ENCODE results near the gene FAM110C. TPM values are rescaled to one million over a fixed set of nuclear protein-coding genes. Genes with fewer than 3 reads are reported as not detected.

Gene FAM110C
- total RNA-seq, 1 donor from 2014 or later = 4.2 TPM

- Mint-ChIP-seq H3K27me3 (peaks cover 50% of the 10 kb centered on the region), H3K4me1 (ENCODE audit: low read depth) (peaks cover 19% of the 10 kb centered on the region), H3K9me3 (ENCODE audit: low read depth) (no peaks in the 10 kb centered on the region), H3K27ac (peak overlapping the region; percentile 95), H3K36me3 (ENCODE audit: insufficient read depth) (no peaks in the 10 kb centered on the region), H3K4me3 (ENCODE audit: low read depth) (peak overlapping the region; percentile 85)
- no peak for DNase-seq (ENCODE audit: low spot score, unreplicated experiment)
- TF ChIP-seq CTCF (IDR thresholded peaks at IDR 0.05; ENCODE audit: unreplicated experiment) = no peak
Observed at GRCh38 chr2:47346-47725, 1.0 kb upstream of the FAM110C start.

- H3K36me3 Mint-ChIP-seq (ENCODE audit: insufficient read depth) = peaks cover 3% of the 10 kb centered on the region
- peak; percentile 21 for TF ChIP-seq CTCF (IDR thresholded peaks at IDR 0.05; ENCODE audit: unreplicated experiment)
- H3K9me3 Mint-ChIP-seq (ENCODE audit: low read depth) = no peaks in the 10 kb centered on the region
- peaks cover 50% of the 10 kb centered on the region for H3K27me3 Mint-ChIP-seq
- no peak overlapping the region for H3K27ac Mint-ChIP-seq
- H3K4me1 Mint-ChIP-seq (ENCODE audit: low read depth) = peaks cover 20% of the 10 kb centered on the region
- DNase-seq (ENCODE audit: low spot score, unreplicated experiment) = peak; percentile 20
- peak overlapping the region; percentile 85 for H3K4me3 Mint-ChIP-seq (ENCODE audit: low read depth)
Observed at GRCh38 chr2:46131-46470, 204 bp downstream of the FAM110C start.

GRCh38 chr2:45342-46130, 769 bp downstream of the FAM110C start:
- no peak for DNase-seq (ENCODE audit: low spot score, unreplicated experiment)
- Mint-ChIP-seq H3K9me3 (ENCODE audit: low read depth) (no peaks in the 10 kb centered on the region), H3K36me3 (ENCODE audit: insufficient read depth) (peaks cover 3% of the 10 kb centered on the region), H3K27ac (peak overlapping the region; percentile 89), H3K27me3 (peaks cover 47% of the 10 kb centered on the region), H3K4me1 (ENCODE audit: low read depth) (peaks cover 20% of the 10 kb centered on the region), H3K4me3 (ENCODE audit: low read depth) (peak overlapping the region; percentile 77)
- no peak for TF ChIP-seq CTCF (IDR thresholded peaks at IDR 0.05; ENCODE audit: unreplicated experiment)

- no peak for TF ChIP-seq CTCF (IDR thresholded peaks at IDR 0.05; ENCODE audit: unreplicated experiment)
- H3K4me1 Mint-ChIP-seq (ENCODE audit: low read depth) = peaks cover 20% of the 10 kb centered on the region
- peaks cover 43% of the 10 kb centered on the region for H3K27me3 Mint-ChIP-seq
- peaks cover 6% of the 10 kb centered on the region for H3K36me3 Mint-ChIP-seq (ENCODE audit: insufficient read depth)
- H3K9me3 Mint-ChIP-seq (ENCODE audit: low read depth) = no peaks in the 10 kb centered on the region
- no peak for DNase-seq (ENCODE audit: low spot score, unreplicated experiment)
- H3K4me3 Mint-ChIP-seq (ENCODE audit: low read depth) = peak overlapping the region; percentile 77
- H3K27ac Mint-ChIP-seq = peak overlapping the region; percentile 82
Observed at GRCh38 chr2:44748-45341, 1.5 kb downstream of the FAM110C start.

- peaks cover 26% of the 10 kb centered on the region for H3K27me3 Mint-ChIP-seq
- peaks cover 9% of the 10 kb centered on the region for H3K36me3 Mint-ChIP-seq (ENCODE audit: insufficient read depth)
- H3K4me3 Mint-ChIP-seq (ENCODE audit: low read depth) = no peak overlapping the region
- H3K4me1 Mint-ChIP-seq (ENCODE audit: low read depth) = peaks cover 20% of the 10 kb centered on the region
- H3K9me3 Mint-ChIP-seq (ENCODE audit: low read depth) = no peaks in the 10 kb centered on the region
- no peak for DNase-seq (ENCODE audit: low spot score, unreplicated experiment)
- TF ChIP-seq CTCF (IDR thresholded peaks at IDR 0.05; ENCODE audit: unreplicated experiment) = no peak
- no peak overlapping the region for H3K27ac Mint-ChIP-seq
Observed at GRCh38 chr2:42788-43187, 3.5 kb downstream of the FAM110C start.

All from progenitor cell of endocrine pancreas (in vitro differentiated cells).